ENCODE results near the gene LRP1B. TPM values are rescaled to one million over a fixed set of nuclear protein-coding genes. Genes with fewer than 3 reads are reported as not detected.

The LRP1B gene
- total and polyA plus RNA-seq, 4 donors: 0.01 to 0.84 (median 0.17) TPM

- no peak for TF ChIP-seq ZBTB33 (IDR thresholded peaks at IDR 0.05)
These were observed 274.4 kb downstream of the LRP1B start (continued) for GRCh38 chr2:141856215-141856919.

GRCh38 chr2:141848191-141848590, 282.6 kb downstream of the LRP1B start:
- H3K4me3 ChIP-seq (ENCODE audit: low read depth in 1 of 3, low read length in 3 of 3): no peak overlapping the region
- no peaks in the 10 kb centered on the region for H3K9me3 ChIP-seq (ENCODE audit: control insufficient read depth in 4 of 4, low read length in 3 of 4)
- no peak for DNase-seq (ENCODE audit: low spot score)
- no peaks in the 10 kb centered on the region for H3K4me1 ChIP-seq (ENCODE audit: control insufficient read depth in 4 of 4, insufficient read depth in 4 of 4, low read length in 3 of 4)
- H3K27me3 ChIP-seq (ENCODE audit: control insufficient read depth in 4 of 4, insufficient read depth in 4 of 4, low read length in 3 of 4): no peaks in the 10 kb centered on the region
- H3K27ac ChIP-seq (ENCODE audit: low read depth in 1 of 2, low read length in 2 of 2): no peak overlapping the region
- H3K36me3 ChIP-seq (ENCODE audit: control insufficient read depth in 4 of 4, insufficient read depth in 3 of 4, low read depth in 1 of 4, low read length in 3 of 4): no peaks in the 10 kb centered on the region
- H3K9ac ChIP-seq (ENCODE audit: low read depth in 1 of 2, low read length in 2 of 2): no peak overlapping the region
- 76% methylated on average over 1 of the region's 1 CpG for WGBS
- TF ChIP-seq HNF4G (IDR thresholded peaks at IDR 0.05) (no peak), FOXA1 (IDR thresholded peaks at IDR 0.05) (no peak), TAF1 (conservative IDR thresholded peaks at IDR 0.05) (no peak), CTCF (IDR thresholded peaks at IDR 0.05; ENCODE audit: low read depth, low read length, missing input control) (no peak), RXRA (IDR thresholded peaks at IDR 0.05) (no peak), ZBTB33 (IDR thresholded peaks at IDR 0.05) (no peak), GABPA (IDR thresholded peaks at IDR 0.05 in 1 of 2, conservative IDR thresholded peaks at IDR 0.05 in 1 of 2) (no peak), NR2F2 (IDR thresholded peaks at IDR 0.05) (no peak), REST (IDR thresholded peaks at IDR 0.05) (no peak), EGR1 (IDR thresholded peaks at IDR 0.05; ENCODE audit: low read depth in 2 of 2) (no peak), JUND (IDR thresholded peaks at IDR 0.05) (no peak), ATF3 (IDR thresholded peaks at IDR 0.05) (no peak), SP1 (IDR thresholded peaks at IDR 0.05) (no peak), YY1 (IDR thresholded peaks at IDR 0.05) (no peak), FOXA2 (IDR thresholded peaks at IDR 0.05) (no peak), HNF4A (conservative IDR thresholded peaks at IDR 0.05) (no peak), MAX (IDR thresholded peaks at IDR 0.05) (no peak), RAD21 (IDR thresholded peaks at IDR 0.05) (no peak)
